Fibroblast of villous mesenchyme (primary cell): Measurements from ENCODE around the gene CD101. TPM values are rescaled to one million over a fixed set of nuclear protein-coding genes. Genes with fewer than 3 reads are reported as not detected.
"Not testable (repeated sequence)": the region's sequence is repeated elsewhere in the genome, so short reads cannot be mapped to it uniquely, and the experiment has no call there.

Source experiments
- DNase-seq: peaks from one replicate; pipeline ENCODE4 v3.0.0-alpha.2; 2010; ENCODE audit warnings: low read depth
- H3K4me3 ChIP-seq: 2 replicates; pipeline ENCODE4 v1.5.1; 2011; ENCODE audit warnings: low read depth, mild to moderate bottlenecking, low read length
- CTCF ChIP-seq: IDR thresholded peaks from 2 replicates; pipeline ENCODE4 v1.5.1; 2012; ENCODE audit warnings: low read depth, mild to moderate bottlenecking, low read length; ENCODE audit not compliant: insufficient read depth
- total RNA-seq: library from RNA; depleted of rRNA; stranded (reverse); fragments of >200 nt; gene quantifications from 2 replicates; pipeline ENCODE4 v1.2.3, GENCODE V29; 2012

The CD101 gene
- total RNA-seq, 1 donor: under 0.01 TPM

- DNase-seq: no peak
- no peak for TF ChIP-seq CTCF
- H3K4me3 ChIP-seq: no peak overlapping the region
Observed at GRCh38 chr1:116972674-116973030, 28.9 kb upstream of the CD101 start.

GRCh38 chr1:116980309-116980708 is 21.3 kb upstream of the CD101 start:
- not testable (repeated sequence) for DNase-seq, H3K4me3 ChIP-seq

GRCh38 chr1:116981521-116982037 is 20.0 kb upstream of the CD101 start:
- TF ChIP-seq CTCF: no peak
- no peak overlapping the region for H3K4me3 ChIP-seq
- no peak for DNase-seq

- no peak overlapping the region for H3K4me3 ChIP-seq
- TF ChIP-seq CTCF: no peak
Observed at GRCh38 chr1:116982319-116983004, 19.1 kb upstream of the CD101 start.

GRCh38 chr1:116983112-116983511 is 18.4 kb upstream of the CD101 start:
- no peak for TF ChIP-seq CTCF
- DNase-seq: no peak

More at GRCh38 chr1:116982319-116983004, 19.1 kb upstream of the CD101 start:
- DNase-seq: no peak

GRCh38 chr1:116983678-116984077 is 17.9 kb upstream of the CD101 start:
- no peak for DNase-seq
- H3K4me3 ChIP-seq: no peak overlapping the region
- no peak for TF ChIP-seq CTCF

More at GRCh38 chr1:116983112-116983511, 18.4 kb upstream of the CD101 start:
- H3K4me3 ChIP-seq: no peak overlapping the region

GRCh38 chr1:116984406-116985160 is 17.0 kb upstream of the CD101 start:
- TF ChIP-seq CTCF: no peak
- DNase-seq: no peak

More at GRCh38 chr1:116984406-116985160, 17.0 kb upstream of the CD101 start:
- H3K4me3 ChIP-seq: no peak overlapping the region
